HG03342 (cell line): ENCODE data around the gene PPP2R2C.

ENCODE experiments used
- ATAC-seq: cut with Tn5 transposase; IDR thresholded peaks from one replicate; pipeline ENCODE4 v1.9.1; 2021; ENCODE audit warnings: mild to moderate bottlenecking, moderate library complexity; ENCODE audit not compliant: unreplicated experiment

The PPP2R2C gene

GRCh38 chr4:6449746-6450369, 22.6 kb downstream of the PPP2R2C start:
- no peak for ATAC-seq

- ATAC-seq = no peak
These were observed 23.1 kb downstream of the PPP2R2C start for GRCh38 chr4:6449335-6449734.

- ATAC-seq = no peak
These were observed 23.8 kb downstream of the PPP2R2C start for GRCh38 chr4:6448476-6449170.

GRCh38 chr4:6447672-6448171, 24.7 kb downstream of the PPP2R2C start:
- ATAC-seq = no peak

- ATAC-seq = no peak
These were observed 25.6 kb downstream of the PPP2R2C start for GRCh38 chr4:6446538-6447451.

- no peak for ATAC-seq
These were observed 26.3 kb downstream of the PPP2R2C start for GRCh38 chr4:6446130-6446482.

GRCh38 chr4:6445403-6446129, 26.8 kb downstream of the PPP2R2C start:
- ATAC-seq = no peak

- no peak for ATAC-seq
These were observed 27.8 kb downstream of the PPP2R2C start for GRCh38 chr4:6444582-6444981.

GRCh38 chr4:6443035-6444023, 29.1 kb downstream of the PPP2R2C start:
- ATAC-seq = no peak

- no peak for ATAC-seq
These were observed 29.9 kb downstream of the PPP2R2C start for GRCh38 chr4:6442555-6442954.

- ATAC-seq = no peak
These were observed 30.7 kb downstream of the PPP2R2C start for GRCh38 chr4:6441758-6442157.

- ATAC-seq = no peak
These were observed 31.2 kb downstream of the PPP2R2C start for GRCh38 chr4:6441202-6441582.

- ATAC-seq = no peak
These were observed 31.8 kb downstream of the PPP2R2C start for GRCh38 chr4:6440506-6441201.

GRCh38 chr4:6439120-6439762, 33.2 kb downstream of the PPP2R2C start:
- no peak for ATAC-seq

GRCh38 chr4:6437826-6438238, 34.6 kb downstream of the PPP2R2C start:
- no peak for ATAC-seq

GRCh38 chr4:6435010-6435409, 37.4 kb downstream of the PPP2R2C start:
- ATAC-seq = no peak

- no peak for ATAC-seq
These were observed 41.5 kb downstream of the PPP2R2C start for GRCh38 chr4:6430927-6431326.

GRCh38 chr4:6427439-6428090, 44.8 kb downstream of the PPP2R2C start:
- no peak for ATAC-seq
